ENCODE data around the gene LRRFIP1. TPM values are rescaled to one million over a fixed set of nuclear protein-coding genes. Genes with fewer than 3 reads are reported as not detected.

Gene LRRFIP1
- total RNA-seq, 4 donors from 2014 or later = 51.5 to 95.4 (median 65.6) TPM

- DNase-seq (ENCODE audit: low spot score in 2 of 2) = no peak
- TF ChIP-seq POLR2A (IDR thresholded peaks at IDR 0.05) (no peak), EP300 (IDR thresholded peaks at IDR 0.05) (no peak)
- TF ChIP-seq, protein P1, sequence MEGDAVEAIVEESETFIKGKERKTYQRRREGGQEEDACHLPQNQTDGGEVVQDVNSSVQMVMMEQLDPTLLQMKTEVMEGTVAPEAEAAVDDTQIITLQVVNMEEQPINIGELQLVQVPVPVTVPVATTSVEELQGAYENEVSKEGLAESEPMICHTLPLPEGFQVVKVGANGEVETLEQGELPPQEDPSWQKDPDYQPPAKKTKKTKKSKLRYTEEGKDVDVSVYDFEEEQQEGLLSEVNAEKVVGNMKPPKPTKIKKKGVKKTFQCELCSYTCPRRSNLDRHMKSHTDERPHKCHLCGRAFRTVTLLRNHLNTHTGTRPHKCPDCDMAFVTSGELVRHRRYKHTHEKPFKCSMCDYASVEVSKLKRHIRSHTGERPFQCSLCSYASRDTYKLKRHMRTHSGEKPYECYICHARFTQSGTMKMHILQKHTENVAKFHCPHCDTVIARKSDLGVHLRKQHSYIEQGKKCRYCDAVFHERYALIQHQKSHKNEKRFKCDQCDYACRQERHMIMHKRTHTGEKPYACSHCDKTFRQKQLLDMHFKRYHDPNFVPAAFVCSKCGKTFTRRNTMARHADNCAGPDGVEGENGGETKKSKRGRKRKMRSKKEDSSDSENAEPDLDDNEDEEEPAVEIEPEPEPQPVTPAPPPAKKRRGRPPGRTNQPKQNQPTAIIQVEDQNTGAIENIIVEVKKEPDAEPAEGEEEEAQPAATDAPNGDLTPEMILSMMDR (IDR thresholded peaks at IDR 0.05) = no peak
- Histone ChIP-seq H3K9me3 (no peaks in the 10 kb centered on the region), H3K36me3 (peaks cover 0 to 2% (median 0%) of the 10 kb centered on the region in 3 donors), H3K4me1 (peaks cover 0 to 41% (median 2%) of the 10 kb centered on the region in 4 donors), H3K27ac (peak overlapping the region in 1 of 4 donors; percentile 40), H3K4me3 (no peak overlapping the region), H3K27me3 (no peaks in the 10 kb centered on the region)
- 89 to 92% methylated on average over 6 of the region's 6 CpGs for WGBS, 2 donors
Measured at GRCh38 chr2:237743024-237743423, 115.6 kb downstream of the LRRFIP1 start.

DNA sequence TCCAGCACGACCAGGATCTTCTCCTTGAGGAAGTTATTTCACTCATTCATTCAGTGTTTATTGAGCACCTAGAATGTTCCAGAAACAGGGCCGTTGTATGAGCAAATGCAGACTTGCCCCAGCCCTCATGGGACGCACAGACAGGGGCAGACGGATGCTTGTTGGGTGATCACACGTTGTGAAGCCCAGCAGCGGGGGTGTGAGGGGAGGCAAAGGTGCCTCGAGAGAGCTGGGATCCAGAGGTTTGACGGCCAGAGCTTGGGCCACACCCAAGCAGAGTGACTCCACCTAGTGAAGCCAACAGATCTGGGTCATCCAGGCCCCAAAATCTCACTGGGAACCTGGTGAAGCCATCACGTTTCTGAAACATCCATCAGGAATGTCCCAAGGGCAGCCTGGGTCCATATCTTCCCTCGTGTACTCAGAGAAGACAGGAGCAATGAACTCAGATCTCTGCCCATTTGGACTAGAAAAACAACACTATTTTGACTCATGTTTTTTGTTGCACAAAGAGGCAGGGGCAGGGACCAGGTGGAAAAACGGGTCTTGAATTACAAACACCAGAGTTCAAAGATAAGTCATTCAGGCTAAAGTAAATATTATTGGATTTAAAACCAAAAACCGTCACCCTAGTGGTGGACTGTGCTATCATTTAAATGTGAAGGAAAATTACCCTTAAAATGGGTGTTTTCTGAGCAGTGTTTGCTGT, 116.3 kb downstream of the LRRFIP1 start:
- TF ChIP-seq POLR2A (IDR thresholded peaks at IDR 0.05) (no peak), EP300 (IDR thresholded peaks at IDR 0.05) (no peak)
- TF ChIP-seq, protein P1 (IDR thresholded peaks at IDR 0.05) = peak in 2 of 5 experiments; percentile 26 to 33
- no peak for DNase-seq (ENCODE audit: low spot score in 2 of 2)
- no peaks in the 10 kb centered on the region for H3K27me3 ChIP-seq
- no peaks in the 10 kb centered on the region for H3K9me3 ChIP-seq
- H3K27ac ChIP-seq = peak overlapping the region in 1 of 4 donors; percentile 40
- H3K4me1 ChIP-seq = peaks cover 0 to 40% (median 2%) of the 10 kb centered on the region in 4 donors
- no peak overlapping the region for H3K4me3 ChIP-seq
- H3K36me3 ChIP-seq = peaks cover 0 to 9% (median 0%) of the 10 kb centered on the region in 3 donors
- 54 to 58% methylated on average over 12 of the region's 12 CpGs for WGBS, 2 donors

GRCh38 chr2:237744270-237744612, 116.9 kb downstream of the LRRFIP1 start:
- TF ChIP-seq EP300 (IDR thresholded peaks at IDR 0.05) (no peak), POLR2A (IDR thresholded peaks at IDR 0.05) (no peak)
- TF ChIP-seq, protein P1 (IDR thresholded peaks at IDR 0.05) = no peak
- peaks cover 0 to 14% (median 0%) of the 10 kb centered on the region in 3 donors for H3K36me3 ChIP-seq
- H3K27ac ChIP-seq = peak overlapping the region in 1 of 4 donors; percentile 40
- H3K4me3 ChIP-seq = no peak overlapping the region
- 91 to 92% methylated on average over 6 of the region's 6 CpGs for WGBS, 2 donors
- no peak for DNase-seq (ENCODE audit: low spot score in 2 of 2)
- no peaks in the 10 kb centered on the region for H3K9me3 ChIP-seq
- H3K27me3 ChIP-seq = no peaks in the 10 kb centered on the region
- H3K4me1 ChIP-seq = peaks cover 0 to 35% (median 2%) of the 10 kb centered on the region in 4 donors

GRCh38 chr2:237744613-237745249, 117.3 kb downstream of the LRRFIP1 start:
- H3K9me3 ChIP-seq = no peaks in the 10 kb centered on the region
- DNase-seq (ENCODE audit: low spot score in 2 of 2) = peak; percentile 80 to 93
- H3K4me1 ChIP-seq = peaks cover 0 to 35% (median 2%) of the 10 kb centered on the region in 4 donors
- H3K36me3 ChIP-seq = peaks cover 0 to 19% (median 0%) of the 10 kb centered on the region in 3 donors
- H3K4me3 ChIP-seq = no peak overlapping the region
- no peaks in the 10 kb centered on the region for H3K27me3 ChIP-seq
- TF ChIP-seq, protein P1 (IDR thresholded peaks at IDR 0.05) = peak; percentile 95 to 99 (median 96)
- TF ChIP-seq EP300 (IDR thresholded peaks at IDR 0.05) (peak in 1 of 2 donors; percentile 50), POLR2A (IDR thresholded peaks at IDR 0.05) (no peak)
- peak overlapping the region in 1 of 4 donors; percentile 40 for H3K27ac ChIP-seq
- WGBS, 2 donors = 47 to 48% methylated on average over 18 of the region's 18 CpGs

- H3K4me1 ChIP-seq = peaks cover 0 to 35% (median 2%) of the 10 kb centered on the region in 4 donors
Measured at GRCh38 chr2:237745250-237745613, 117.8 kb downstream of the LRRFIP1 start.

More at GRCh38 chr2:237745250-237745613, 117.8 kb downstream of the LRRFIP1 start:
- TF ChIP-seq EP300 (IDR thresholded peaks at IDR 0.05) (no peak), POLR2A (IDR thresholded peaks at IDR 0.05) (no peak)
- no peaks in the 10 kb centered on the region for H3K9me3 ChIP-seq
- H3K27me3 ChIP-seq = no peaks in the 10 kb centered on the region
- WGBS, 2 donors = 51 to 54% methylated on average over 5 of the region's 5 CpGs
- DNase-seq (ENCODE audit: low spot score in 2 of 2) = no peak
- H3K27ac ChIP-seq = no peak overlapping the region
- no peak overlapping the region for H3K4me3 ChIP-seq
- H3K36me3 ChIP-seq = peaks cover 0 to 24% (median 0%) of the 10 kb centered on the region in 3 donors
